Neural cell (in vitro differentiated cells): ENCODE measurements around the gene ALDH16A1. TPM values are rescaled to one million over a fixed set of nuclear protein-coding genes. Genes with fewer than 3 reads are reported as not detected.

ENCODE experiments used
- H2AFZ ChIP-seq: fragments of 200-600, 300-800 bp; sonication (generic), shearing (Covaris generic); 2 replicates; pipeline ENCODE4 v1.6.0; 2014; ENCODE audit warnings: low read depth, mild to moderate bottlenecking, antibody characterized with exemption, low read length, moderate library complexity
- H3F3A ChIP-seq: fragments of 200-600 bp; shearing (Covaris generic); 2 replicates; pipeline ENCODE4 v1.6.1; 2016; ENCODE audit warnings: mild to moderate bottlenecking, moderate library complexity, mixed read lengths, antibody characterized with exemption, low read length; ENCODE audit not compliant: insufficient read depth, poor library complexity, severe bottlenecking
- H3K27ac ChIP-seq: fragments of 200-600, 300-800 bp; sonication (generic), shearing (Covaris generic); 2 replicates; pipeline ENCODE4 v1.5.1; 2014; ENCODE audit warnings: mild to moderate bottlenecking, low read length, moderate library complexity
- H3K27me3 ChIP-seq: fragments of 300-800, 200-600 bp; sonication (generic), shearing (Covaris generic); 2 replicates; pipeline ENCODE4 v1.6.0; 2014; ENCODE audit warnings: mild to moderate bottlenecking, low read depth, low read length, moderate library complexity; ENCODE audit not compliant: insufficient read depth
- H3K36me3 ChIP-seq: fragments of 300-800, 200-600 bp; sonication (generic), shearing (Covaris generic); 2 replicates; pipeline ENCODE4 v1.5.1; 2014; ENCODE audit warnings: mild to moderate bottlenecking, antibody characterized with exemption, low read length, moderate library complexity; ENCODE audit not compliant: insufficient read depth
- H3K4me2 ChIP-seq: fragments of 300-800, 200-600 bp; sonication (generic), shearing (Covaris generic); 2 replicates; pipeline ENCODE4 v1.6.0; 2014; ENCODE audit warnings: mild to moderate bottlenecking, low read length
- H3K4me3 ChIP-seq: fragments of 300-800, 200-600 bp; sonication (generic), shearing (Covaris generic); 2 replicates; pipeline ENCODE4 v1.5.1; 2014; ENCODE audit warnings: mild to moderate bottlenecking, low read length, moderate library complexity
- H3K79me2 ChIP-seq: fragments of 200-600 bp; shearing (Covaris generic); replicated peaks from 2 replicates; pipeline ENCODE4 v1.6.0; 2014; ENCODE audit warnings: mild to moderate bottlenecking, low read length, moderate library complexity; ENCODE audit not compliant: insufficient read depth
- H3K9ac ChIP-seq: fragments of 300-800, 200-600 bp; sonication (generic), shearing (Covaris generic); 2 replicates; pipeline ENCODE4 v1.6.1; 2016; ENCODE audit warnings: mild to moderate bottlenecking, low read length, mixed read lengths
- H3K9me2 ChIP-seq: fragments of 200-600 bp; shearing (Covaris generic); 2 replicates; pipeline ENCODE4 v1.6.1; 2016; ENCODE audit warnings: mild to moderate bottlenecking, low read length, mixed read lengths; ENCODE audit not compliant: insufficient read depth
- H3K9me3 ChIP-seq: fragments of 200-600, 300-800 bp; sonication (generic), shearing (Covaris generic); 2 replicates; pipeline ENCODE4 v1.6.1; 2016; ENCODE audit warnings: mild to moderate bottlenecking, mixed run types, low read length, moderate library complexity, mixed read lengths
- H4K20me1 ChIP-seq: fragments of 200-600 bp; shearing (Covaris generic); 2 replicates; pipeline ENCODE4 v1.6.1; 2016; ENCODE audit warnings: mild to moderate bottlenecking, mixed run types; ENCODE audit not compliant: insufficient read depth
- CTCF ChIP-seq: fragments of 450-650 bp; IDR thresholded peaks from 2 replicates; pipeline ENCODE4 v1.5.1; 2014; ENCODE audit warnings: antibody characterized with exemption, mild to moderate bottlenecking, moderate library complexity; ENCODE audit not compliant: poor library complexity, severe bottlenecking
- EP300 ChIP-seq: fragments of 450-650 bp; conservative IDR thresholded peaks from 2 replicates; pipeline ENCODE4 v1.6.1; 2014; ENCODE audit warnings: antibody characterized with exemption, mild to moderate bottlenecking, moderate library complexity; ENCODE audit not compliant: poor library complexity, severe bottlenecking
- EZH2 ChIP-seq: fragments of 200-600, 300-800 bp; shearing (Covaris generic), sonication (generic); IDR thresholded peaks from 2 replicates; pipeline ENCODE4 v1.6.1; 2014; ENCODE audit warnings: antibody characterized with exemption, low read length, borderline replicate concordance, mild to moderate bottlenecking; ENCODE audit not compliant: insufficient read depth, poor library complexity, severe bottlenecking
- MXI1 ChIP-seq: fragments of 450-650 bp; conservative IDR thresholded peaks from 2 replicates; pipeline ENCODE4 v1.6.1; 2014; ENCODE audit warnings: antibody characterized with exemption, mild to moderate bottlenecking; ENCODE audit not compliant: poor library complexity, severe bottlenecking
- POLR2AphosphoS5 ChIP-seq: IDR thresholded peaks from 2 replicates; pipeline ENCODE4 v1.6.1; 2012
- RAD21 ChIP-seq: fragments of 450-650 bp; conservative IDR thresholded peaks from 2 replicates; pipeline ENCODE4 v1.6.1; 2014; ENCODE audit warnings: antibody characterized with exemption, mild to moderate bottlenecking, moderate library complexity
- REST ChIP-seq: IDR thresholded peaks from 2 replicates; pipeline ENCODE4 v1.6.1; 2012; ENCODE audit warnings: borderline replicate concordance
- SMC3 ChIP-seq: fragments of 450-650 bp; conservative IDR thresholded peaks from 2 replicates; pipeline ENCODE4 v1.6.1; 2014; ENCODE audit warnings: antibody characterized with exemption, mild to moderate bottlenecking, moderate library complexity; ENCODE audit not compliant: poor library complexity
- TAF1 ChIP-seq: IDR thresholded peaks from 2 replicates; pipeline ENCODE4 v1.6.1; 2012; ENCODE audit warnings: low read depth
- polyA plus RNA-seq: library from polyadenylated mRNA; depleted of rRNA; stranded (reverse); fragments of >200 nt; gene quantifications from 2 replicates; pipeline ENCODE4 v1.2.3, GENCODE V29; 2014

ALDH16A1 gene
- polyA plus RNA-seq, 1 donor from 2014 or later: 13.5 TPM

- Histone ChIP-seq H3K27me3 (peaks cover 51% of the 10 kb centered on the region), H3K79me2 (no peaks in the 10 kb centered on the region), H3K36me3 (no peaks in the 10 kb centered on the region), H2AFZ (no peak overlapping the region), H4K20me1 (no peaks in the 10 kb centered on the region), H3K9ac (no peak overlapping the region), H3K9me2 (no peaks in the 10 kb centered on the region), H3K9me3 (peaks cover 8% of the 10 kb centered on the region), H3K4me2 (no peak overlapping the region), H3F3A (no peaks in the 10 kb centered on the region), H3K27ac (no peak overlapping the region), H3K4me3 (no peak overlapping the region)
- TF ChIP-seq EZH2 (no peak), SMC3 (no peak), REST (no peak), POLR2AphosphoS5 (no peak), CTCF (no peak), EP300 (no peak), MXI1 (no peak), RAD21 (no peak), TAF1 (no peak)
These were observed 19.7 kb upstream of the ALDH16A1 start for GRCh38 chr19:49433240-49433901.

- peaks cover 8% of the 10 kb centered on the region for H3K9me3 ChIP-seq
- H3K79me2 ChIP-seq: no peaks in the 10 kb centered on the region
- H3F3A ChIP-seq: no peaks in the 10 kb centered on the region
- no peaks in the 10 kb centered on the region for H4K20me1 ChIP-seq
- H3K9me2 ChIP-seq: no peaks in the 10 kb centered on the region
- no peaks in the 10 kb centered on the region for H3K36me3 ChIP-seq
- H3K4me2 ChIP-seq: no peak overlapping the region
- no peak overlapping the region for H3K4me3 ChIP-seq
- no peak overlapping the region for H2AFZ ChIP-seq
- H3K27ac ChIP-seq: no peak overlapping the region
- no peak for TF ChIP-seq RAD21
- peaks cover 63% of the 10 kb centered on the region for H3K27me3 ChIP-seq
- no peak overlapping the region for H3K9ac ChIP-seq
These were observed 18.0 kb upstream of the ALDH16A1 start for GRCh38 chr19:49434907-49435583.
